HG02852 (cell line): ENCODE results near the gene TMEM35B.
"Not testable (repeated sequence)": the region's sequence is repeated elsewhere in the genome, so short reads cannot be mapped to it uniquely, and the experiment has no call there.

Experiments used
- ATAC-seq: cut with Tn5 transposase; IDR thresholded peaks from one replicate; pipeline ENCODE4 v1.9.1; 2021; ENCODE audit warnings: mild to moderate bottlenecking, moderate library complexity; ENCODE audit not compliant: unreplicated experiment

Gene TMEM35B

GRCh38 chr1:34976384-34977209, 8.6 kb downstream of the TMEM35B start:
- ATAC-seq: no peak

GRCh38 chr1:34975771-34976170, 9.4 kb downstream of the TMEM35B start:
- no peak for ATAC-seq

GRCh38 chr1:34975338-34975737, 9.8 kb downstream of the TMEM35B start:
- no peak for ATAC-seq

- no peak for ATAC-seq
Measured at GRCh38 chr1:34974626-34975025, 10.5 kb downstream of the TMEM35B start.

- no peak for ATAC-seq
Measured at GRCh38 chr1:34973326-34973725, 11.8 kb downstream of the TMEM35B start.

- no peak for ATAC-seq
Measured at GRCh38 chr1:34970829-34971228, 14.3 kb downstream of the TMEM35B start.

GRCh38 chr1:34970220-34970735, 14.9 kb downstream of the TMEM35B start:
- no peak for ATAC-seq

- not testable (repeated sequence) for ATAC-seq
Measured at GRCh38 chr1:34968297-34968696, 16.9 kb downstream of the TMEM35B start.

GRCh38 chr1:34967672-34968071, 17.5 kb downstream of the TMEM35B start:
- not testable (repeated sequence) for ATAC-seq

- ATAC-seq: no peak
Measured at GRCh38 chr1:34965597-34965996, 19.6 kb downstream of the TMEM35B start.

- no peak for ATAC-seq
Measured at GRCh38 chr1:34950428-34950827, 34.7 kb downstream of the TMEM35B start.

GRCh38 chr1:34948739-34949138, 36.4 kb downstream of the TMEM35B start:
- not testable (repeated sequence) for ATAC-seq

GRCh38 chr1:34947641-34948314, 37.4 kb downstream of the TMEM35B start:
- not testable (repeated sequence) for ATAC-seq

- ATAC-seq: no peak
Measured at GRCh38 chr1:34946211-34946610, 38.9 kb downstream of the TMEM35B start.

GRCh38 chr1:34941798-34942197, 43.3 kb downstream of the TMEM35B start:
- ATAC-seq: not testable (repeated sequence)
